Measurements from ENCODE around the gene PRDX3.

DNA sequence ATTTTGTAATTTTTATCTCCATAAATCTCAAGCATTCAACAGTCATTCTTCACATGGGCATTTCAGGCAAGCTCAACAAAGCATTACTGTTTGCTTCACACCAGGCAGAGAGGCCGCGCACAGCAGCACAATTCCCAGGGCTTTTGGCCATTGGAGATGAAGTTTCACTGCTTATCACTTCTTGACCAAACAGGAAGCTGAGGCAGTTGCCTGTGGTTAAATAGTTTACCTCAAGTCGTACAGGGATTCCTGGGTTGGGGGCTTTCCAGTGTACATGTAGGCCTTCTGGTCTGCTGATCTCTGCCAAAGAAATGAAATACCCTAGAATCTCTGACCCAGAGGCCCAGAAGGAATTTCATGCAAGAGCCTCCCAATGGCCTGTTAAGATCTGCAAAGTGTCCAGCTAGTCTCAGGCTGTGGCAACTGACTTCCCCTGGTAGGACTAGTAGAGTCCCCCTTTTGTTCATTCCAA, 11.2 kb upstream of the PRDX3 start:
- no peak for TF ChIP-seq ETV6 (CRISPR knock-in tag; IDR thresholded peaks at IDR 0.05)
- TF ChIP-seq CBFB (CRISPR knock-in tag; IDR thresholded peaks at IDR 0.05; ENCODE audit: low read depth), result no peak
- TF ChIP-seq, protein P1, sequence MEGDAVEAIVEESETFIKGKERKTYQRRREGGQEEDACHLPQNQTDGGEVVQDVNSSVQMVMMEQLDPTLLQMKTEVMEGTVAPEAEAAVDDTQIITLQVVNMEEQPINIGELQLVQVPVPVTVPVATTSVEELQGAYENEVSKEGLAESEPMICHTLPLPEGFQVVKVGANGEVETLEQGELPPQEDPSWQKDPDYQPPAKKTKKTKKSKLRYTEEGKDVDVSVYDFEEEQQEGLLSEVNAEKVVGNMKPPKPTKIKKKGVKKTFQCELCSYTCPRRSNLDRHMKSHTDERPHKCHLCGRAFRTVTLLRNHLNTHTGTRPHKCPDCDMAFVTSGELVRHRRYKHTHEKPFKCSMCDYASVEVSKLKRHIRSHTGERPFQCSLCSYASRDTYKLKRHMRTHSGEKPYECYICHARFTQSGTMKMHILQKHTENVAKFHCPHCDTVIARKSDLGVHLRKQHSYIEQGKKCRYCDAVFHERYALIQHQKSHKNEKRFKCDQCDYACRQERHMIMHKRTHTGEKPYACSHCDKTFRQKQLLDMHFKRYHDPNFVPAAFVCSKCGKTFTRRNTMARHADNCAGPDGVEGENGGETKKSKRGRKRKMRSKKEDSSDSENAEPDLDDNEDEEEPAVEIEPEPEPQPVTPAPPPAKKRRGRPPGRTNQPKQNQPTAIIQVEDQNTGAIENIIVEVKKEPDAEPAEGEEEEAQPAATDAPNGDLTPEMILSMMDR (IDR thresholded peaks at IDR 0.05), result no peak
- TF ChIP-seq, protein P2, sequence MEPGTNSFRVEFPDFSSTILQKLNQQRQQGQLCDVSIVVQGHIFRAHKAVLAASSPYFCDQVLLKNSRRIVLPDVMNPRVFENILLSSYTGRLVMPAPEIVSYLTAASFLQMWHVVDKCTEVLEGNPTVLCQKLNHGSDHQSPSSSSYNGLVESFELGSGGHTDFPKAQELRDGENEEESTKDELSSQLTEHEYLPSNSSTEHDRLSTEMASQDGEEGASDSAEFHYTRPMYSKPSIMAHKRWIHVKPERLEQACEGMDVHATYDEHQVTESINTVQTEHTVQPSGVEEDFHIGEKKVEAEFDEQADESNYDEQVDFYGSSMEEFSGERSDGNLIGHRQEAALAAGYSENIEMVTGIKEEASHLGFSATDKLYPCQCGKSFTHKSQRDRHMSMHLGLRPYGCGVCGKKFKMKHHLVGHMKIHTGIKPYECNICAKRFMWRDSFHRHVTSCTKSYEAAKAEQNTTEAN (CRISPR knock-in tag; IDR thresholded peaks at IDR 0.05), result no peak
- TF ChIP-seq, protein P3, sequence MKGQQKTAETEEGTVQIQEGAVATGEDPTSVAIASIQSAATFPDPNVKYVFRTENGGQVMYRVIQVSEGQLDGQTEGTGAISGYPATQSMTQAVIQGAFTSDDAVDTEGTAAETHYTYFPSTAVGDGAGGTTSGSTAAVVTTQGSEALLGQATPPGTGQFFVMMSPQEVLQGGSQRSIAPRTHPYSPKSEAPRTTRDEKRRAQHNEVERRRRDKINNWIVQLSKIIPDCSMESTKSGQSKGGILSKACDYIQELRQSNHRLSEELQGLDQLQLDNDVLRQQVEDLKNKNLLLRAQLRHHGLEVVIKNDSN (CRISPR knock-in tag; IDR thresholded peaks at IDR 0.05), result no peak
- no peak for TF ChIP-seq TEAD4 (CRISPR knock-in tag; IDR thresholded peaks at IDR 0.05)
